ENCODE data around the gene MYO5C.

Gene MYO5C

DNA sequence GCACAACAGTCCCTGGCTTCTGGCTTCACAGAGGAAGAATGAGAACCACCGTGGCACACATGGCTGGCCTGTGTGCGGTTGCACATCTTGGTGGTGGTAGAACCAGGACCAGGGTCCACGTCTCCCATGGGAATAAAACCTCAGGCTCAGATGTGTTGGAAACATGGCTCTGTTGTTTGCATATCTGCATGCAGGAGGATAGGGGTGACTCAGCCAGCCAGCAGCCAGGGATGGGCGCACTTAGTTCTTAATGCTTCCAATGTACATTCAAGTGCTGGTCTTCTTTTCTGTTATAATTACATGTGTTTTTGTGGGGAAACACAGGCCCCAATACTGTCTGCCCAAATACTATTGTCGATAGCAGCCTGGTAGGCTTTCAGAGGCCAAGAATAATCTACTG is 147.2 kb downstream of the MYO5C start:
- DNase-seq = no peak

DNA sequence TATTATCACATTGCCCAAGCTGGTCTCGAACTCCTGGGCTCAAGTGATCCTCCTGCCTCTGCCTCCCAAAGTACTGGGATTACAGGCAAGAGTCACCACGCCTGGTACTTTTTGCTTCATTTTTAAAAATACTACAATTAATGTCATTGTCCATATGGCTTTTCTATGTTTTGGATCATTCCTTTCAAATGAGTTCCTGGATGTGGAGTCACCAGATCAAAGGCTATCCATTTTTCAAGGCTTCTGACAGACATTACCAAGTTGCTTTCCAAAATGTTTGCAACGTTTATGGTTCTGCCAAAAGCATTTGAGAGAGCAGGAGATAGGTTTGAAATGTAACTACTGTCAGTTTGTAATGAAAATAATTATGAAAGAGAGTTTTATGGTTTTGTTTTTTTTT is 148.8 kb downstream of the MYO5C start:
- DNase-seq = no peak

DNA sequence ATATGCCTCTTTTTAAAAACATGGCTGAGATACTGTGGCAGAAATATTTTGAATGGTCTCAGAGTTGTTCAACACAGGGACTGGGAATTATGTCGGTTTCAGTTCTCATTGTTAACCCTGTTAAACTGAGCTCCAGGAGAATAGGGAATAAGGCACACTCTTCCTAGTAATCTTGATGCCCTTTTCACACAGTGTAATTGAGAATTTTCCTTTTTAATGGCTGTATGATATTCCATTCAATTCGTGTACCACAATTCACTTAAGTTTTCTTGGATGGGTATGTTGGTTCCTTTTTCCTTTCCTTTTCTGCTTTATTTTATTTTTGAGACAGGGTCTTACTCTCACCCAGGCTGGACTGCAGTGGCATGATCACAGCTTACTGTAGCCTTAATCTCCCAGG is 149.3 kb downstream of the MYO5C start:
- no peak for DNase-seq

DNA sequence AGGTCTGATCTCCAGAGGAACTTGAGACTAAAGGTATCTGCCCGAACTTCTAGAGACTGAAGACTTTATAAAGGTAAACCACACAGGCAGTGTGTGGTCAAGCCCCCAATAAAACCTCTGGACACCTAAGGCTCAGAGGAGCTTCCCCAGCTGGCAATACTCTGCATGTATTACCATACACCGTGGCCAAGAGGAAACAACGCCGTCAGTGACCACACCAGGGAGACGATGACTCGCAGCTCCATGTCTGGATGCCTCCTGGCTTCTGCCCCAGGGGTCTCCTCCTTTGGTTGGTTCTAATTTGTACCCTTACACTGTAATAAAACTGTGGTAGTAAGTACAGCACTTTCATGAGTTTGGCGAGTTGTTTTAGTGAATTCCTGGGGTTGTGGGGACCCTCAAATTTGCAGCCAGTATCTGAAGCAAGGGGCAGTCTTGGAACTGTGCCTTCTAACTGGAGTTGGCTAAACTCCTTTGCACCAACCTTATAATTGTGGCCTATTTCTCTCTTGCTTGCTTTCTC is 150.9 kb downstream of the MYO5C start:
- no peak for DNase-seq

DNA sequence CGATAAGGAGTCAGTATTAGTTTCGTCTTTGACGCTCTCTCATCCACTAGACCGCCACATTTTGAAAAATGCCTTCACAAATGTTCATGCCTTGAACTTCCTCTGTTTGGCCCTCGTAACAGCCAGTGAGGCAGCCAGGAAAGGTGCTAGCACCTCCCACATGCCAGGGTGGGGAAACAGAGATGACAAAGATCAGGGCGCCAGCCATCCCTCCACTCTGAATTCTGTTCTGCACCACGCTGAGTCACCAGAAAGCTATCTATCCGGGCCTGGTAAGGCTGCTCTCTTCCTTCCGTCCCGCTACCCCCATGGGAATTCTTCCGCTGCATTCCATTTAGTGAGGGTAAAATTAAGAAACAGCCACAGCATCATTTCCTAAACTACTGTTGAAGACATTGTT is 151.7 kb downstream of the MYO5C start:
- no peak for DNase-seq
